HG03097 (cell line): ENCODE data around the gene DIAPH2.
A peak's percentile ranks its signal among the peaks of the same experiment; 100 is the strongest.
"Not testable (repeated sequence)": the region's sequence is repeated elsewhere in the genome, so short reads cannot be mapped to it uniquely, and the experiment has no call there.

Experiments
- ATAC-seq: cut with Tn5 transposase; IDR thresholded peaks from one replicate; pipeline ENCODE4 v1.9.1; 2021; ENCODE audit not compliant: unreplicated experiment, low FRiP score

The DIAPH2 gene

GRCh38 chrX:96807318-96807717, 122.7 kb downstream of the DIAPH2 start:
- ATAC-seq = no peak

- no peak for ATAC-seq
These were observed 136.3 kb downstream of the DIAPH2 start for GRCh38 chrX:96820935-96821334.

GRCh38 chrX:96824166-96824565, 139.5 kb downstream of the DIAPH2 start:
- ATAC-seq = no peak

- no peak for ATAC-seq
These were observed 148.7 kb downstream of the DIAPH2 start for GRCh38 chrX:96833333-96833732.

GRCh38 chrX:96834137-96834536, 149.5 kb downstream of the DIAPH2 start:
- ATAC-seq = no peak

GRCh38 chrX:96835660-96836289, 151.1 kb downstream of the DIAPH2 start:
- ATAC-seq = peak; percentile 81

- ATAC-seq = no peak
These were observed 153.2 kb downstream of the DIAPH2 start for GRCh38 chrX:96837808-96838207.

- ATAC-seq = no peak
These were observed 153.9 kb downstream of the DIAPH2 start for GRCh38 chrX:96838537-96838936.

GRCh38 chrX:96841325-96841724, 156.7 kb downstream of the DIAPH2 start:
- ATAC-seq = no peak

GRCh38 chrX:96841866-96842265, 157.2 kb downstream of the DIAPH2 start:
- ATAC-seq = not testable (repeated sequence)

GRCh38 chrX:96843566-96843965, 158.9 kb downstream of the DIAPH2 start:
- no peak for ATAC-seq

- ATAC-seq = no peak
These were observed 162.2 kb downstream of the DIAPH2 start for GRCh38 chrX:96846841-96847240.

- not testable (repeated sequence) for ATAC-seq
These were observed 174.8 kb downstream of the DIAPH2 start for GRCh38 chrX:96859422-96859821.

GRCh38 chrX:96861218-96861617, 176.6 kb downstream of the DIAPH2 start:
- ATAC-seq = no peak

GRCh38 chrX:96861661-96862060, 177.0 kb downstream of the DIAPH2 start:
- ATAC-seq = no peak

- ATAC-seq = no peak
These were observed 199.0 kb downstream of the DIAPH2 start, which contains the start of gene RPA4 for GRCh38 chrX:96883608-96884007. Gene RPA4, plus strand, starts transcription at chrX:96883908. Its CDS starts 403 bp downstream, at chrX:96884311.

GRCh38 chrX:96884027-96884426, 199.4 kb downstream of the DIAPH2 start:
- ATAC-seq = no peak

GRCh38 chrX:96889726-96890125, 205.1 kb downstream of the DIAPH2 start:
- no peak for ATAC-seq

- ATAC-seq = no peak
These were observed 222.1 kb downstream of the DIAPH2 start for GRCh38 chrX:96906741-96907140.

GRCh38 chrX:96907516-96908272, 223.1 kb downstream of the DIAPH2 start:
- ATAC-seq = no peak

- ATAC-seq = no peak
These were observed 224.6 kb downstream of the DIAPH2 start for GRCh38 chrX:96909291-96909690.

- ATAC-seq = no peak
These were observed 234.2 kb downstream of the DIAPH2 start for GRCh38 chrX:96918864-96919263.
